ENCODE data around the gene ALPG. TPM values are rescaled to one million over a fixed set of nuclear protein-coding genes. Genes with fewer than 3 reads are reported as not detected.
"Not testable (repeated sequence)": the region's sequence is repeated elsewhere in the genome, so short reads cannot be mapped to it uniquely, and the experiment has no call there.

The ALPG gene
- total RNA-seq (2014; rRNA removed; shearing (Covaris generic)) (not detected in 2 replicates), polyA plus RNA-seq (2016; fragmentation: Nextera tagmentation; extraction: Ambion mirVana) (not detected in 2 replicates)

DNA sequence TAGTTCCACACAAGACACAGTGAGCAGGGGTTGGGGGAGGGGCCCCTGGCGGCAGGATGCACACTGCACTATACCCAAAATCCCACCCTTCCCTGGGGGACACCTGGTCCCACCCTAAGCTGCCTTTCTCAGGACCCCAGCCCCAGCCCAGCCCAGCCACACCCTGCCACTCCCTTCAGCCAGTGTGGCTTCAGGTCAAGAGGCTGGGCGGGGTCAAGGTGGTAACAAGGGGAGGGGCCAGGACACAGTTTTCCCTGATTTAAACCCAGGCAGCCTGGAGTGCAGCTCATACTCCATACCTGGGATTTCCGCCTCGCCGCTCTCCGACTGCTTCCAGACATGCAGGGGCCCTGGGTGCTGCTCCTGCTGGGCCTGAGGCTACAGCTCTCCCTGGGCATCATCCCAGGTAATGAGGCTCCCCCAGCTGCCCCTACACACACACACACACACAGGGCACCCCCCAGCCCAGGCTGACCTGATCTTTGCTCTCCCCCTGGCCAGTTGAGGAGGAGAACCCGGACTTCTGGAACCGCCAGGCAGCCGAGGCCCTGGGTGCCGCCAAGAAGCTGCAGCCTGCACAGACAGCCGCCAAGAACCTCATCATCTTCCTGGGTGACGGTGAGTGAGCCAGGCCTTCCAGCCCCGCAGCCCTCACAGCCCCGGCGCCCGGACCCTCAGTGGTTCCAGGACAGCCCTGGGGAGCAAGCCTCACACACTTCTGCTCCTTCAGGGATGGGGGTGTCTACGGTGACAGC lies at the start of gene ALPG:
TSS of gene ALPG (plus strand) at position 289 of the 755 bp plus-strand sequence. CDS start at position 340, 51 bp downstream.
- Histone ChIP-seq H3K27ac (no peak within 1 kb of the TSS), H3K9me3 (ENCODE audit: low read depth) (no peaks in the 10 kb centered on the region), H3K4me1 (ENCODE audit: insufficient read depth) (no peaks in the 10 kb centered on the region), H3F3A (ENCODE audit: insufficient read depth) (no peaks in the 10 kb centered on the region), H3K36me3 (ENCODE audit: low read depth) (no peaks in the 10 kb centered on the region), H3K9me2 (ENCODE audit: insufficient read depth) (no peaks in the 10 kb centered on the region), H3K4me3 (no peak within 1 kb of the TSS), H2AFZ (no peak within 1 kb of the TSS), H3K4me2 (ENCODE audit: unreplicated experiment) (no peak within 1 kb of the TSS), H3K27me3 (replicated peaks; ENCODE audit: insufficient read depth) (peaks cover 16% of the 10 kb centered on the region; the same call in 1 of the 2 replicates), H4K20me1 (ENCODE audit: insufficient read depth) (no peaks in the 10 kb centered on the region), H3K9ac (no peak within 1 kb of the TSS), H3K79me2 (ENCODE audit: insufficient read depth) (no peaks in the 10 kb centered on the region)
- no peak for TF ChIP-seq EZH2phosphoT487 (IDR thresholded peaks at IDR 0.05; ENCODE audit: insufficient read depth, low read depth)
- no peak for TF ChIP-seq EZH2 (IDR thresholded peaks at IDR 0.05; ENCODE audit: insufficient read depth, poor library complexity, severe bottlenecking)
- 62 to 69% methylated on average over 11 to 17 of the region's 17 CpGs for WGBS, 2 experiments (ENCODE audit: low coverage in 1 of 2, low lambda C conversion rate in 2 of 2, missing lambda C conversion rate in 2 of 2)
- DNase-seq, result no peak
- in situ Hi-C loops (cut with MboI), result no loop called here

DNA sequence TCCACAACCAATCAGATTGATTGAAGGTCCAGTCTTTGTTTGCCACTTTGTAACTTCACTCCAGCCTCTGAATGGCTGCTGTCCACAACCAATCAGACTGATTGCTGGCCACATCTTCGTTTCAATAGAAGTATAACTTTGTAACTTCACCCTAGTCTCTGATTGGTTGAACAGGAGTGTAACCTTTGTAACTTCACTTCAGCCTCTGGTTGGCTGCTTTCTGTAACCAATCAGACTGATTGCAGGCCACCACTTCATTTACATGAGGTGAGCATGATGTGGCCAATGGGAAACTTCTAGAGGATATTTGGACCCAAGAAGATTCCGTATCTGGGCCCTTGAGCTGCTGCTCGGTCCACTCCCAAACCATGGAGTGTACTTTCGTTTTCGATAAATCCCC lies 45.0 kb upstream of the ALPG start:
- no peak overlapping the region for H3K9ac ChIP-seq
- no peaks in the 10 kb centered on the region for H3K36me3 ChIP-seq (ENCODE audit: low read depth)
- no peak overlapping the region for H3K27ac ChIP-seq
- TF ChIP-seq EZH2phosphoT487 (IDR thresholded peaks at IDR 0.05; ENCODE audit: insufficient read depth, low read depth), result no peak
- TF ChIP-seq EZH2 (IDR thresholded peaks at IDR 0.05; ENCODE audit: insufficient read depth, poor library complexity, severe bottlenecking), result no peak
- no peaks in the 10 kb centered on the region for H3K4me1 ChIP-seq (ENCODE audit: insufficient read depth)
- in situ Hi-C loops (cut with MboI), result no loop called here
- no peak overlapping the region for H3K4me3 ChIP-seq
- H3K27me3 ChIP-seq (replicated peaks; ENCODE audit: insufficient read depth), result no peaks in the 10 kb centered on the region
- H2AFZ ChIP-seq, result no peak overlapping the region
- no peaks in the 10 kb centered on the region for H3F3A ChIP-seq (ENCODE audit: insufficient read depth)
- WGBS, 2 experiments (ENCODE audit: low coverage in 1 of 2, low lambda C conversion rate in 2 of 2, missing lambda C conversion rate in 2 of 2), result 76% methylated on average over 5 of the region's 5 CpGs
- DNase-seq, result no peak
- no peaks in the 10 kb centered on the region for H3K9me3 ChIP-seq (ENCODE audit: low read depth)
- H4K20me1 ChIP-seq (ENCODE audit: insufficient read depth), result no peaks in the 10 kb centered on the region
- no peaks in the 10 kb centered on the region for H3K79me2 ChIP-seq (ENCODE audit: insufficient read depth)
- no peaks in the 10 kb centered on the region for H3K9me2 ChIP-seq (ENCODE audit: insufficient read depth)
- no peak overlapping the region for H3K4me2 ChIP-seq (ENCODE audit: unreplicated experiment)

DNA sequence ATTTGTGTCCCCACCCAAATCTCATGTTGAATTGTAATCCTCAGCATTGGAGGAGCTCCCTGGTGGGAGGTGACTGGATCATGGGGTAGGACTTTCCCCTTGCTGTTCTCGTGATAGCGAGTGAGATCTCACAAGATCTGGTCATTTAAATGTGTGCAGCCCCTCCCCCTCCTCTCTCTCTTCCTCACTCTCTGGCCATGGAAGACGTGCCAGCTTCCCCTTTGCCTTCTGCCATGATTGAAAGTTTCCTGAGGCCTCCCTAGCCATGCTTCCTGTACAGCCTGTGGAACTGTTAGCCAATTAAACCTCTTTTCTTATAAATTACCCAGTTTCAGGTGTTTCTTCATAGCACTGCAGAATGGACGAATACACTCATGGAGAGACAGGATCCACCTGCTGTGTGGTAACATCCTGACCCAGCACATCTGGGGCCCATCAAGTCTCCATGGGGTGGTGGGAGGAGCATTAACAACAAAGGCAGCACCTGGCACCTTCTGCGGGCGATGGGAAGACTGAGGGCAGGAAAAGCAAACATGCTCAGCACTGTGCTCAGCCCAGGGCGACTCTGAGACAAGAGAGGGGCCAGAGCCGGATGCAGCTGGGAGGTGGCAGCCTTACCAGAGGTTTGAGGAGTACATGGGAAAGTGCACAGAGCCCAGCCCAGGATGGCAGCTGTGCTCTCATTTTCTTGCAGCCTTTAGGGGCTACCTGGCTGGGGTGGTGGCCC lies 44.3 kb upstream of the ALPG start:
- no peak overlapping the region for H3K4me3 ChIP-seq
- no peaks in the 10 kb centered on the region for H3K36me3 ChIP-seq (ENCODE audit: low read depth)
- H2AFZ ChIP-seq, result no peak overlapping the region
- WGBS, 2 experiments (ENCODE audit: low coverage in 1 of 2, low lambda C conversion rate in 2 of 2, missing lambda C conversion rate in 2 of 2), result 53 to 54% methylated on average over 8 of the region's 8 CpGs
- H3K79me2 ChIP-seq (ENCODE audit: insufficient read depth), result no peaks in the 10 kb centered on the region
- H3K9ac ChIP-seq, result no peak overlapping the region
- H3K9me3 ChIP-seq (ENCODE audit: low read depth), result no peaks in the 10 kb centered on the region
- no peak overlapping the region for H3K27ac ChIP-seq
- no peak overlapping the region for H3K4me2 ChIP-seq (ENCODE audit: unreplicated experiment)
- H3K9me2 ChIP-seq (ENCODE audit: insufficient read depth), result no peaks in the 10 kb centered on the region
- in situ Hi-C loops (cut with MboI), result no loop called here
- H3K27me3 ChIP-seq (replicated peaks; ENCODE audit: insufficient read depth), result no peaks in the 10 kb centered on the region
- DNase-seq, result no peak
- no peaks in the 10 kb centered on the region for H3K4me1 ChIP-seq (ENCODE audit: insufficient read depth)
- TF ChIP-seq EZH2phosphoT487 (IDR thresholded peaks at IDR 0.05; ENCODE audit: insufficient read depth, low read depth) (no peak), EZH2 (IDR thresholded peaks at IDR 0.05; ENCODE audit: insufficient read depth, poor library complexity, severe bottlenecking) (no peak)
- no peaks in the 10 kb centered on the region for H3F3A ChIP-seq (ENCODE audit: insufficient read depth)
- no peaks in the 10 kb centered on the region for H4K20me1 ChIP-seq (ENCODE audit: insufficient read depth)

DNA sequence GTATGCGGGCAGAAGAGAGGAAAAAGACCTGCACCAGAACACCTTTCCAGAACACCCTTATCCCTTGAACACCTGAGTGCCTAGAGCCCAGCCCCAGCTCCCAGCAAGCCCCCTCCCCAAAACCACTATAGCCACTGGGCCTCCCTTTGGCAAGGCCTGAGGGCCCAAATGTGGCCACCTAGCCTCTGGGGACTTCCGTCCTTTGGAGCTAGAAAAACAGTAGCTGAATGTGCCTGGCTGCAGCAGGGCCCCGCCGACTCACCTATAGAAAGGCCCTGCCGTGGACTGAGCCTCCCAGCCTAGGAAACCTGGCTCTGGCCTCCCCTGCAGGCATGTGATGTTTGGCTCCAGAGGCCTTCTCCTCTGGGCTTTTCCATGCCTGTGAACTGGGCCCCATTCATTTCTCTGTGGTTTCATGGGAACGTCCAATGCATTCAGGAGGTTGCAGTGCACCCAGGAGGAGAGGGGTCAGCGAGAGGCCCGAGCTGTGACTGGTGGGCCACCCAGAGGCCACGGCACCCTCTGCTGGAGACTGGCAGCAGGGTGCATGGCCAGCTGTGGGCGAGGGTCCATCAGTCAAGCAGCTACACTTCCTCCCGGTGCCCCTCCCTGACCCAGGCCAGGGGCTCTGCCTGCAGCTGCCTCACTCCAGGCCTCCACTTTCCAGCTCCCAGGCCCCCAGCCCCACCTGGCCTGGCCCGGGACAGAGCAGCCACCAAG lies 43.4 kb upstream of the ALPG start:
- H3K79me2 ChIP-seq (ENCODE audit: insufficient read depth); in situ Hi-C loops (cut with MboI); DNase-seq; H3K9ac ChIP-seq; H3K4me1 ChIP-seq (ENCODE audit: insufficient read depth); H3F3A ChIP-seq (ENCODE audit: insufficient read depth); H4K20me1 ChIP-seq (ENCODE audit: insufficient read depth); H3K4me3 ChIP-seq; H3K4me2 ChIP-seq (ENCODE audit: unreplicated experiment); H3K9me2 ChIP-seq (ENCODE audit: insufficient read depth); H3K36me3 ChIP-seq (ENCODE audit: low read depth); H3K27ac ChIP-seq; H3K27me3 ChIP-seq (replicated peaks; ENCODE audit: insufficient read depth); H2AFZ ChIP-seq; H3K9me3 ChIP-seq (ENCODE audit: low read depth): not testable (repeated sequence)
- 59 to 64% methylated on average over 12 of the region's 12 CpGs for WGBS, 2 experiments (ENCODE audit: low coverage in 1 of 2, low lambda C conversion rate in 2 of 2, missing lambda C conversion rate in 2 of 2)

Data from GM23248 (cell line).